Forelimb muscle (tissue), 1 donor: ENCODE results near the gene RSU1. TPM values are rescaled to one million over a fixed set of nuclear protein-coding genes. Genes with fewer than 3 reads are reported as not detected.

Experiments
- DNase-seq: peaks from one replicate; pipeline ENCODE4 v3.0.0-alpha.2; 2013; ENCODE audit warnings: low read depth
- polyA plus RNA-seq: library from polyadenylated mRNA; unstranded; fragments of 120-200 nt; gene quantifications from one replicate; pipeline ENCODE4 v1.2.1, GENCODE V29; 2013; ENCODE audit not compliant: insufficient read length

RSU1 gene
- polyA plus RNA-seq, 1 donor: 93.8 TPM

DNA sequence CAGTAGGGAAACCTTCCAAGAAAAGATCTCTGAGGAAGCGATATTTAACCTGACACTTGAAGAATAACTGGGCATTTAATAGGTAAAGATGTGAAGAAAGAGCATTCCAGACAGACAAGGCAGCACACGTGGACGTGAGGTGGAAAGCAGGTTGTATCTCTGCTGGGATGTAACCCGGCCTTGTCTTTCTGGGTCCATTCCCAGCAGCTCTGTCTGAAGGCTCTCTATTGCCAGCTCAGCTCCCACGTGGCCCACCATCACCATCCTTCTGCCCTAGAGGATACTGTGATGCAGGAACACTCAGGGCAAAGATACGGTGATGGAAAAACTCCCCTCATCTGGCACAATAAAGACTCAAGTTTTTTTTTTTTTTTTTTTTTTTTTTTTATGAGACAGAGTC, 137.7 kb downstream of the RSU1 start:
- no peak for DNase-seq

DNA sequence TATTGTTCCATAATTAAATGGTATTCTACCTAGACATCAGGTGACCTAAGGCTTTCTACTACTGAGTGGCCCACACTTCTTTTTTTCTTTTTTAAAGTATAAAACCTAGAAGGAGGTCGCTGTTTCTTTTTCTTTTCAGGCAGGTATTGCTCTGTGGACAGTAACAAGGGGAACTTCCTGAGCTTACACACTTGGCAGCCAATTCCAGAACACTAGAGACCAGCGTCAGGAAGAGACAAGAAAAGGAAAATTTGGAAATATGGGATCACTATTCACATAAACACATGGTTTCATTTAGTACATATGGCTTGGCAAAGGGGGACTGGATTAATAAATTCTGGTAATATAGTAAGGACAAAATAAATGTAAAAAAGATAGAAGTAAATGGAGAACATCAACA, 141.9 kb downstream of the RSU1 start:
- no peak for DNase-seq

DNA sequence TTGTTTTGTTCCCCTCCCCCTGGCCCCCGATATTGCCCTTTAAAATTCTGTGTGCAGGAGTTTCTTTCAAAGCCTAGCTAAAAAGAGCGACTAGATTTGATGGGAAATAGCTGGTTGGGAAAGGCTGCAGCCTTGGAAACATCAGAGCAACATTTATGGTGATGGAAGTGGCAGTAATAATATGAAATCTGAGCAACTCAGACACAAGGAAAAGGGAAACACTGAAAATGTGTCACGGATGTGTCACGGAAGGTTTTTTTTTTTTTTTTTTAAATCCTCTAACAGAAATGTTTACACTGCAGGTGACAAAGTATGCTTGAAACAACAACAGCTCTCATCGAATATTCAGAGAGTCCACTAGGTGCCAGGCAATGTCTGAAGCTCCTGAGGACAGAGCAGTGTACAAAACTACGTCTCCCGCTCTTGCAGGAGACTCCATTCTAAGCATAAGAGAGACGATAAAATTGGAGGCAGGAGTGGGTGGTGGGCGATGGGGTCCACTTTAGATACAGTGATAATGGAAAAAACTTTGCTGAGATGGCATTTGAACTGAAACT, 143.0 kb downstream of the RSU1 start:
- DNase-seq: no peak

DNA sequence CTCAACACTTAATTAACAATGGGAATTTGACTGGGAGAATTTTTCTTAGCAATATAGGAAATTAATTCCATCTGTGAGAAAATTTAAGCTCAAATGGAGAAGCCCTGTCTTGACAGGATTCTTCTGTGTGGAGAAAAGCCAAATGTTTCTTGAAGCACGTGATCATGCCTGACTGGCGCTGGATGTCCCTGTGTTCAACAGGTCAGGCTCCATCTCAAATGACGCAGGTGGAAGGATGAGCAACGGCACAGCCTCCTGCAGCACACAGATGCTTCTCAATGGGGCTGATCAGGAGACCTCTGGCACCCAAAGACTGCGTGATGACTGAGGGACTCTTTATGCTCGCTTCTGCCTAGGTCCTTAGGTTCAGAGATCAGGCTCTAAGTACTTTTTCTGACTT, 143.8 kb downstream of the RSU1 start:
- no peak for DNase-seq

DNA sequence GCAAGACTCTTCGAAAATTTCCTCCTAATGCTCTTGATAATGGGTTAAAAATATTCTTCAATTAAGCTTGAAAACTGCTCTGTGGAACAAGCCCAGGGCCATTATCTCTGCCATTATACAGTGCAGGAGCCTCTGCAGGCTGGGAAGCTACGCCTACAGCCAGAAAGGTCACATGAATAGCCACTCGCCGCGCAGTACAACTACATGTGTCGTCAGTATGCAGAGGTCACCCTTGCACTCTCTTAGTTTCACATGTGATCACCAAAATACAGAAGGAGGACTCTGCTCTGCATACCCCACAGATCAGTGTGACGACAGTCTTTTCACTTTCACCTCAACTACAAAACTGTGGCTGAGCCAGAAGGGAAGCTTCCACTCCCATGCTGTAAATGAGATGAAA, 153.8 kb downstream of the RSU1 start:
- no peak for DNase-seq

DNA sequence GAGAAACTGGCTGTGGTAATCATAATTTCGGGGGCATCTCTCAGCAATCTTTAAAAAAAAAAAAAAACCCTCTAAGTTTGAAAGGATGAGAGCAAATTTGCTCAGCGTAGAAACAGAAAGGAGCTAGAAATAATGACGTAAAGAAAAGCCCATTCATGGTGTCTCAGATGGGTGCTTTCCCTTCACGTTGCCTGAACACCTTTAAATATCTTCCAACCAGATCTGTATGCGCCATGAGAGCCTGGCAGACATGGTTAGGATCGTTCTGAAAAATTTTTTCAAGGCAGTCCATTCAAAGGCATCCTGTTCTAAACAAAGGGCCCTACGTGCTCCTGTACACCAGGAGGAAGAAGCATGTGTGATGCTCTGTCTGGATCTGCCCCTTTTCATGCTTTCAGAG, 154.3 kb downstream of the RSU1 start:
- no peak for DNase-seq

DNA sequence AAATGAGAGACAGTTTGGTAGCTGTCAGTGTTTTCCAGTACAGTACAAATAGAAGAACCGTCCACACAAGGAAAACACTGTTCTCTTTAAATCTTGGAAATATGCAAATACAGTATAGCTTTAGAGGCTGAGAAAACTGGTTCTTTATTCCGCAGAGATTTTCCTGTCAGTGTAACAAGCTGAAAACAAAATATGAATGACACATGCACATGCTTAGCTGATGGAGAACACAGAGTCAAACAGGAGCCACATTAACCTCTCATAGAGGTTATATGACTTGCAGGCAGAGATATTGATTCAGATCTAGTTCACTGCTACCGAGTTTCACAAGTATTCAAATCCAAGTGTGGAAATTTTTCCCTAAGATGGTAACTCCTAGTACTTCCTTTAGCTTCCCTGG, 160.3 kb downstream of the RSU1 start:
- DNase-seq: no peak

DNA sequence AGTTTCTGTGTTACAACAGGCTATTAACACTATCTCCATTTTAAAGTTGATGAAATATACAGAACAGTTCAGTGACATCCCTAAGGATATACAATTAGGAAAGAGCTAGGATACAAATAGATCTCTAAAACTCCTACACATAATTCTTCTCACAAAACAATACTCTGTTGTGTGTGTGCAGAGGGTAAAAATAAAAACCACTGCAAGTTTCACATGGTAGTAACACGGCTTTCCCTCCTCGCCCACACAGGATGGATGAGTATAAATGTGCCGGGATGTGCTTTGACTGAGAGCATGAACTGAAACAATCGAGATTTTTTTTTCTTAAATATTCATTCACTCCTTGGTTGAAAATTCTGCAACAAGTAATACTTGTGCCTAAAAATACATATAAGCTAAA, 164.0 kb downstream of the RSU1 start:
- no peak for DNase-seq

DNA sequence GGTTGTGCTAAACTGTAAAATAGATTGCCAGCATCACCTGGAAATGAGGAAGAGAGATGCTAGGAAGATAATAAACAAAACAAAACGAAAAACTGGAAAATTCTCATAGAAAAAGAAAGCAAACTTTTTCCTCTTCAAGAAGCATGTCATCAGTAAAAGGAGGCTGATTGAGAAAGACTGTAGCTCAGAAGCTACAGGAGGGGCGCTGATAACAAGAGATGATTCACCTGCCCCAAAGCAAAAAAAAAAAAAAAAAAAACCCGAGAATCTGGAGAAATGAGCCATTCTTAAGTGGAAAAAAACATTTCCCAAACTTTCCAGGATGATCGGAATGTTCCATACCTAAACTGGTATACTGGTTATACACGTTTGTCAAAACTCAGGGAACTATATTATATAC, 165.1 kb downstream of the RSU1 start:
- no peak for DNase-seq

DNA sequence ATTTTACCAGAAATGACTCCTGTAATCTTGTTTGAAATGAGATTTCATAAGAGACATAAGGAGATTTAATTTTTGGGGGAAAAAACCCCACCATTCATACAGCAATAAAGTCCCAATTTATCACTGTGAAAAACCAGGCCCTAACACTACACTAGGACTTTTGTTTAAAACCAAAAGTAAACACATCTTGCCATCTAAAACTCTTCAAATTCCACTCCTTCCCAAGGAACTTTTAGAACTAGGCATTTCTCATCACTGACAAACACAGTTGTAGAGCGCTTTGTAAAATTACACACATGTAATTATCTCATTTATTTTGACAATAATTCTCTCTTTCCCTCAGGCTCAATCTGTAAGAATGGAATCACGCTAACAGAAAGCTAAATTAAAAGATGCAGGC, 167.5 kb downstream of the RSU1 start:
- no peak for DNase-seq

DNA sequence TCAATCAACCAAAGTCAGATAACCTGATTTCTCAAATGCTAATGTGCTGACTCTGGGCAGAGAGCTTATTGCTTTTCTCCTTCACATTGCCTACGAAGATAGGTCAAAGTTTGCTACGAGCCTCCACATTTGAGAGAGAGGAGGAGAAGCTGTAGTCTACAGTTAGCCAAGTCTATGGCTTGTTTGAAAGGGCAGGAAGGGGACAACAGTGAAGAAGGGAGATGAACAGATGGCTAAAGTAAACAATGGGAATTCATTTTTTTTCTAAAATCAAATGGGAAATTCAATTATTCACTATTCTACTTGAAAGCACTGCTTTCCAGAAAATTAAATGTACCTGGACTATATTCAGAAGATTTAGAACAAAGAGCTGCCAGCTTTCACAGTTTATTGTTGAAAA, 168.9 kb downstream of the RSU1 start:
- no peak for DNase-seq

DNA sequence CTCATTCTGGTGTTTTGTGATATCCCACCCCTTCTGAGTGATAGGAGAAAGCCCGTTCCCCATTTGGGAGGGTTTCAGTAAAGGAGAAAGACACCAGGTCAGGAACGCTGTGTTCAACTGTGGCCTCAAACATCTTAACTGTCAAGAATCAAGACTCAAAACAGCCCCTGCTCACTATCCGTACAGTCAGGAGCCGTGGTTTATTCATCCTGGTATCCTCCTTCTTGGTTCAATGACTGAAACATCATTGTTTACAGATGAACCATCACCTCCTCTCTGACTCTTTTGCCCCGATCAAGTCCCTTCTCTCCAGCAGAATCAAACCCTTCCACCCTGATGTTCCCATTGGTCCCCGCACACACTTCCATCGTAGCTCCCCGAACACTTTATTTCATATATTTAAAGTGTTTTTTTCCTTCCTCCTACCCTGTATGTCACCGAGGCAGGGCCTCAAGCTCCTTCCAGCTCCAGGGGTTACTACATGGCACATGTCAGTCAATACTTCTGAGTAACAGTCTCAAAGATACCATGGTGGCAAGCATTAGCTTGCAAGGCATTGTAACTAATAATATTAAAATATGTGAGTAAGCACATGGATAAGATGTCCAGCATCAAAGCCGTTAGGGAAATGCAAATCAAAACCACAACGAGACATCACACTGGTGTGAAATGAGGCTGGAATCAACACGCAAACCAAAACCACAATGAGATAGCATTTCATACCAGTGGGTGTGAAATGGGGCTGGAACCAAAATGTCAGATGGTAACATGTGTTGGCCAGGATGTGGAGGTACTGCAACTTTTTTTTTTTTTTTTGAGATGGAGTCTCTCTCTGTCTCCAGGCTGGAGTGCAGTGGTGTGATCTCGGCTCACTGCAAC, 170.8 kb downstream of the RSU1 start:
- DNase-seq: no peak

DNA sequence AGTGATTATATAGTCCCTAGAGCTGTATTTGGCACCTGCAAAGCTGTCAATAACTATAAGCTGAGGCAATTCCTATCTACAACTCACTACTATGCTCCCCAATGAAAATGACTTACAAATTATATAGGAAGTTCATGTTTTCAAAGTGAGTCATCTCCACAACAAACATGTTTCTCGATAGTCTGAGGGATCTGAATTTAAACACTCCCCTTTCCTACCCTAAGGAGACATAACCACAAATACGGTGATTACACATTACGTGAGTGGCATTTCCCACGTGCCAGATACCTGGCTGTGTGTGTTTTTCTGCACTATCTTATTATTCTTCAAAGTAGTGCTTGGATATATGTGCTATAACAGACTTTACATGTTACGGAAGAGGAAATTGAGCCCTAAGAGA, 173.1 kb downstream of the RSU1 start:
- DNase-seq: no peak

DNA sequence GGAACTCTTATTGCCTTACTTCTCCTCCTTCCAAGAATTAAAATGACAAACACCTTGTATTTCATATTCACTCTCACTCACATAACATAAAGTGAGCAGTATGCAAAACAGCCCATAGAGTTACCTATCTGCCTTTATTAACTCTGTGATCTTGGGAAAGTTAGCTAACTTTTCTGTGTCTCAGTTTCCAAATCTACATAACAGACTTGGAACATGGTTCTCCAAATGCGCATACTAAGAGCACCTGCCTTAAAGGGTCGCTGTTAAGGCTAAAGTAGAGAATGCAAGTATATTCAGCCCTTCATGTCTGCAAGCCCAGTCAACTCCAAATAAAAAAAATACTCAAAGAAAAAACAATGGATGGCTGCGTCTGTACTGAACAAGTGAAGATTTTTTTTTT, 173.7 kb downstream of the RSU1 start:
- DNase-seq: no peak

DNA sequence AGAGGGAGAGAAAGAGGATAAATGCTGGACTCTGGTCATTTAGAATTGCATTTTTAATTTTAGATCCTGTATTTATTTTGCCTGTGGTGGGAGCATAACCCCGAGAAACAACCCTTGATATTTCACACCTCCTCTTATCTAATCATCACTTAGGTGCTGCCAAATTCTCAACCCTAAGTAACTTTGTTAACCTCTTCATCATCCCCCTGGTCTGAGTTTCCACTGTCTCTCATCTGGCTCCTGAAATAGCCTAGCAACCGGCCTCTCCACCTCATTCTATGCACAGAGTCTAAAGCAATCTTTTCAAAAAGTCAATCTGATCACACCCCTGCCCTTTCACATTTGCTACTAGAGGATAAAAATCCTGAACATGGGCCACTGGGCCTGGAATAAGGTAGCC, 177.1 kb downstream of the RSU1 start:
- no peak for DNase-seq

DNA sequence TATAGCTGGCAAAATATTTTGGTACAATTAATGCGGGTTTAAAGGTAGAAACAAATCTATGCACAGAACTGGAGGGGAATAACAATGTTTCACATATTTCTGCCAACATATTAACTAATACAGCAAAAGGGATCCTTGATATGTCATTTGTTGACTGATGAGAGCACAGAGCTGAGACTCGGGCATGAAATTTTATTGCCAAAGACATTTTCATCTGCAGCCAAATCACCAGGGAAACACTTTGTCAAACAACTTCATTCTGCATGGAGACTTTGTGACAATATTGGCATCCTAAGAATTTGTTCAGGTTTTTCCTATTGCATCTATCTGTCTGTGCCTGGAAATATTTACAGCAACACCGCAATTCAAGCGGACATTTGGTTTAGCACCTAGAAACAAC, 177.8 kb downstream of the RSU1 start:
- no peak for DNase-seq

DNA sequence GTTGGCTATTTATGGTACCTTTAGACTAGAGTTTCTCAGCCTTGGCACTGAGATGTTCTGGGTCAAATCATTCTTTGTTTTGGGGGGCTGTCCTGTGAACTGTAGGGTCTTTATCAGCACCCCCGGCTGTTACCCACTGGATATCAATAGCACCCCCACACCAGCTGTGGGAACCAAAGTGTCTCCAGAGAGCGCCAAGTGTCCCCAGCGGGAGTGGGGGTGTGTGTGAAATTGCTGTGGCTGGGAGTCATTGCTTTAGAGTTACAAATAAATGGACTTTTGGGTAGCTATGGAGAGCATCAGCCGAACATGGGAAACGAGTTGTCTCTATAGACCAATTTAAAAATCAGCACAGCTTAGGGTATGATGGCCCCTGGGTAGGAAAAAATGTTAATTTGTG, 184.2 kb downstream of the RSU1 start:
- DNase-seq: no peak

DNA sequence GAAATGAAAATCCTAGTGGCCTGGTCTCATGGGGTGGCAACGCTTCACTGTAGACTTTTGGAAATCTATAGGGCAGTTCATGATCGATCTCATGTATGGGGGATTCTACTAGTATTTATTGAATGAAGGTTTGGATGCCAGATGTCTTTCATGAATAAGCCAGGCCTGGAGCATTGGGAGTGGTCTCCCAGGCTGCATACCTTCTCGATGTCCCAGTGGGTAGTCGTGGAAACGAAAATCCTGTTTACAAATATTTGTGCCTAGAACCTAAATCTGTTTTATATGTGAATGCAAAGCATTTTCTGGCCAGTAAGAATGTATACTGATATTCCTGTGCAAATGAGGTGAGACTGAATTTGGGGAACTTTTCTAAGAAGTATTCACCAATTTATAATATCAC, 190.5 kb downstream of the RSU1 start:
- no peak for DNase-seq

DNA sequence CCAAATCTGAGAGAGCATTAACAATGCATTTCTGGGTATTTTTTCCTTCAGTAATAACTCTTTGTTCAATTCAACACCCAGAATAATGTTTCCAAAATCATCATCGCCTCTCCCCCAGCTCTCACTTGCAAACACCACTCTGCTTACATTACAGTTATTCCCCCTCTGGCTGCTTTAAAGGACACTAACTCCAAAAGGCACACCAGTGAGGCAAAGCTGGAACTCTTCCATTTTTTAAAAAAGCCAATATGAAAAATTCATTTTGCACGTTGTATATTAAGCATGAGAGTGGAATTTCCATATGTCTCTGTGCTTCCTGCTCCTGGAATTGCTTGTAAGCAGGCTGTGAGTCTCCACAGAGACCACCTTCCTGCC, 204.3 kb downstream of the RSU1 start:
- no peak for DNase-seq

DNA sequence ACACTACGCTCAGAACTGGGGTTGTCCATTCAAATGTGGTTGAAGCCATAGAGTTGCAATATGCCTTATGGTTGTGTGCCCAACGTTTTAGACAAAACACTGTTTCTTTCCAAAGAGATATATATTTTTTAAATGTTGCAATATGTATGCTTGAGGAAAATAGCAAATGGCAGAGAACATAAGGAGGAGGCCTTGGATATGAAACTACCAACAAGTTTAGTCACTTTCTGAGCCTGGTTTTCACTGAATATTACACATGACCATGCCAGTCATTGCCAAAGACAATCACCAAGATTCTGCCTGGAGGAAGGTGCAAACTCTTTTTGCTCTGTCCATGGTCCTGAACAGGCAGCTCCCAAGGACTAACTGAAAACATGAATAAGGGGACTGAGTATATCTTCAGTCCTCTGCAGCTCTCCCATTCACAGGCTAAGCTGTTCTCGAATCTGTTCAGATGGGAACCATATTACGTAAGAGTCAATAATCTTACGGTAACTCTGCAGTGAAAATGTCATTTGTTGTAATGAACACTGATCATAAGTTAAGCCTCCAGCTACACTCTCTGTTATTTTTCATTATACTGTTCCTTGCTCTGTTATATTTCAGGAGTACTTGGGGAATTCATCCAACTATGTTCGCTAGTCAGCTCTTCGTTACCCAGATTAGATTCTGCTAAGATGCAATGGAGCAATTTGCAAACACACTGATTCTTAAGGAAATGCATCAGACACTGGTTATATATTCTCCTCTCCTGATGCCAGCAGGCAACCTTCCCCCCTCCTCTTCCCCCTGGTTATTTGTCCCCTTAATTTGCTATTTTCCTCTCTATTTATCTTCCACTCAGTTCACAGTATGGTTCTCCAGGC, 204.9 kb downstream of the RSU1 start:
- peak; percentile 6 for DNase-seq

DNA sequence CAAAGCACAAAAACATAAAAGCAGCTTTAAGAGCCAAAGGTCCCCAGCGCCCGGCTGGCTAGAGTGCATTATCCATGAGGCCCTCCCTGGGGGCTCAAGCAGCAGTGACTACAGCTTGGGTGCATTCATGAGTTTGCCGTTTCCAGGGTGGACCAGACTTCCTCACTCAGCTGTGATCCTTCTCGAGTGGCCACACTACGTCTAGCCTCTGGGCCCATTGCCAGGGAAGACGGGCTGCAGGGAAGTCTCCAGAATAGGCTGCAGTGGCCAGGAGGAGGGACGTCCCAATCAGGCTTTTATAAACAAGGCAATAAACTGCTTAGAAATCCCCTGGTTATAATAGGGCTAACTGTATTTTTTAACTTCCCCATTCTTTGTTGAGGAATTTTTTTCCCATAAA, 206.2 kb downstream of the RSU1 start:
- no peak for DNase-seq

DNA sequence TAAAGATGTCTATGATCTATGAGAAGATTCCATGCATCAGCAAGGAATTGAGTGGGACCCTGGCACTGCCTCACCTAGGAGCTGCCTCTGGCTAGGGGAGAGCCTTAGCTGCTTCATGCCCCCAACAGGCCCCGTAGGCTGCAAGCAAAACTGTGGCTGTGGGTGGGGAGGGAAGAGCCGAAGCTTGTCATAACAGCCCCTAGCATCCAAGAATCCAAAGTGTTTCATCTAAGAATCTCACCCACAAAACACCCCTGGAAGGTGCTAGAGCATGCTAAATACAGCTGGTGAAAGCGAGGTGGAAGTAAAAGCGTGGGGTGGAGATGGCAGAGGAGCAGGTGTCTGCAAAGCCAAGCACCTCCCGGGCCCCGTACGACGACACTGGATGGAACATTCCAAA, 208.0 kb downstream of the RSU1 start:
- no peak for DNase-seq

DNA sequence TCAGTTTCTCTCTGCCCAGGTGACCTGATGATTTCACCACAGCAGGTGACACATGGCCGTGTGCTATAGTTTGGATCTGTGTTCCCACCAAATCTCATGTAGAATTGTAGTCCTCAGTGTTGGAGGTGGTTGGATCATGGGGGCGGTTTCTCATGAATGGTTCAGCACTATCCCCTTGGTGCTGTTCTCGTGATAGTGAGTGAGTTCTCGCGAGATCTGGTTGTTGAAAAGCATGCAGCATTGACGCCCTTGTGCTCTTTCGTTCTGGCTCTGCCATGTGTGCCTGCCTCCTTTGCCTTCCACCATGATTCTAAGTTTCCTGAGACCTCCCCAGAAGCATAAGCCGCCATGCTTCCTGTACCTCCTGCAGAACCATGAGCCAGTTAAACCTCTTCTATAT, 210.3 kb downstream of the RSU1 start:
- DNase-seq: no peak
